Measurements from ENCODE around the gene CAP2. TPM values are rescaled to one million over a fixed set of nuclear protein-coding genes. Genes with fewer than 3 reads are reported as not detected.

Gene CAP2
- total RNA-seq, 1 experiment from 2014 or later, result 11.5 TPM

GRCh38 chr6:17390276-17390675, 3.1 kb upstream of the CAP2 start:
- no CpG with 5 or more reads among the region's 3 CpGs for WGBS (ENCODE audit: extremely low coverage, insufficient read length, low lambda C conversion rate)
- H3K27me3 Mint-ChIP-seq (ENCODE audit: low read depth), result peaks cover 10% of the 10 kb centered on the region
- H3K14ac ChIP-seq (ENCODE audit: insufficient read depth, low read length), result no peak overlapping the region
- H2BK12ac ChIP-seq (ENCODE audit: insufficient read length, low read depth, low read length), result no peak overlapping the region
- H2BK20ac ChIP-seq (ENCODE audit: low read depth, low read length, poor library complexity, severe bottlenecking), result no peak overlapping the region
- no peaks in the 10 kb centered on the region; the same call in 1 of the 2 replicates for H3K27me3 ChIP-seq (ENCODE audit: insufficient read depth, low read length)
- no peak overlapping the region for H3K27ac ChIP-seq (ENCODE audit: insufficient read length, low read depth, low read length)
- H2BK15ac ChIP-seq (ENCODE audit: low read depth, low read length), result no peak overlapping the region
- no peak overlapping the region for H4K91ac ChIP-seq (ENCODE audit: insufficient read length, low read depth, low read length)
- no peaks in the 10 kb centered on the region for H3K9me3 Mint-ChIP-seq
- H3K27ac Mint-ChIP-seq, result no peak overlapping the region
- no peak for TF ChIP-seq CTCF (conservative IDR thresholded peaks at IDR 0.05)
- no peaks in the 10 kb centered on the region; the same call in 1 of the 2 replicates for H3K79me2 ChIP-seq (ENCODE audit: insufficient read depth, low read length)
- no peaks in the 10 kb centered on the region for H3K9me3 ChIP-seq (ENCODE audit: control insufficient read depth, low read depth, low read length)
- H3K4me2 ChIP-seq (ENCODE audit: insufficient read depth, insufficient read length, low read length), result no peak overlapping the region
- no peak overlapping the region for H3K18ac ChIP-seq (ENCODE audit: insufficient read length, low read depth, low read length)
- H3K56ac ChIP-seq (ENCODE audit: insufficient read length, low read depth, low read length), result no peak overlapping the region
- no peak overlapping the region for H3T11ph ChIP-seq (ENCODE audit: low read length)
- H3K4me1 ChIP-seq (ENCODE audit: insufficient read depth, low read length), result no peaks in the 10 kb centered on the region; the same call in 1 of the 2 replicates
- H4K20me1 ChIP-seq (ENCODE audit: control insufficient read depth, insufficient read depth, insufficient read length), result no peaks in the 10 kb centered on the region
- no peak overlapping the region for H4K8ac ChIP-seq (replicated peaks; ENCODE audit: insufficient read length, low read depth, low read length)
- no peak overlapping the region for H2BK120ac ChIP-seq (ENCODE audit: low read depth, low read length, poor library complexity, severe bottlenecking)
- peaks cover 6% of the 10 kb centered on the region for H3K23me2 ChIP-seq (ENCODE audit: insufficient read length, low read depth, low read length, poor library complexity, severe bottlenecking)
- no peak overlapping the region for H2AK5ac ChIP-seq (ENCODE audit: insufficient read length, low read length)
- no peaks in the 10 kb centered on the region for H3K79me1 ChIP-seq (ENCODE audit: insufficient read depth, low read depth, low read length, poor library complexity, severe bottlenecking)
- H3K4me1 Mint-ChIP-seq, result peaks cover 22 to 30% of the 10 kb centered on the region in 2 experiments
- H3K9ac ChIP-seq (ENCODE audit: extremely low read depth, insufficient read length, low read length), result no peak overlapping the region
- H3K4me3 Mint-ChIP-seq, result no peak overlapping the region
- no peak overlapping the region for H3K4ac ChIP-seq (ENCODE audit: low read depth, low read length)
- H3K23ac ChIP-seq (ENCODE audit: insufficient read length, low read depth, low read length), result no peak overlapping the region
- no peak overlapping the region for H2AFZ ChIP-seq (ENCODE audit: low read length)
- DNase-seq, result no peak
- H2BK5ac ChIP-seq (ENCODE audit: insufficient read length, low read length), result no peak overlapping the region
- no peaks in the 10 kb centered on the region; a peak in 1 of 7 replicates for H3K36me3 Mint-ChIP-seq (ENCODE audit: insufficient read depth in 1 of 3, low read depth in 3 of 3)
- H4K5ac ChIP-seq (ENCODE audit: insufficient read length, low read depth, low read length), result no peak overlapping the region
